Endothelial cell of umbilical vein (primary cell): ENCODE data around the gene PRPF40B. TPM values are rescaled to one million over a fixed set of nuclear protein-coding genes. Genes with fewer than 3 reads are reported as not detected.
A peak's percentile ranks its signal among the peaks of the same experiment; 100 is the strongest.

ENCODE experiments used
- BruUV-seq: library from RNA; stranded (reverse); fragments of 400-500 nt; replicated peaks from 2 replicates; lab custom pipeline; 2021; lab: Mats Ljungman, UMichigan
- CTCF ChIA-PET: fragments of 300-600, 350-600 bp; sonication (Branson Sonifier 250); formaldehyde crosslinking; loops from one replicate; lab custom pipeline; 2021; ENCODE audit warnings: antibody characterized with exemption, inconsistent platforms; lab: Charles Lee
- POLR2A ChIA-PET: fragments of 300-600, 350-600 bp; sonication (Branson Sonifier 250); formaldehyde crosslinking; loops from one replicate; lab custom pipeline; 2021; ENCODE audit warnings: antibody characterized with exemption, inconsistent platforms; lab: Charles Lee
- DNase-seq: peaks from one replicate; pipeline ENCODE4 v3.0.0-alpha.2; 2011; ENCODE audit warnings: low read depth, low spot score
- FAIRE-seq: peaks from 2 replicates; lab custom pipeline; 2011; peaks lifted over from hg19 to GRCh38; lab: Jason Lieb, UNC
- H2AFZ ChIP-seq: 2 replicates; pipeline ENCODE4 v1.6.0; 2012; ENCODE audit warnings: low read depth, low read length, control low read depth, inconsistent platforms
- H3K27ac ChIP-seq: 2 replicates; pipeline ENCODE4 v1.5.1; 2011; ENCODE audit warnings: low read depth, mild to moderate bottlenecking, control low read depth, low read length, moderate library complexity; ENCODE audit not compliant: insufficient read depth
- H3K27me3 ChIP-seq, 2 experiments: 2 replicates each; pipeline versions ENCODE4 v1.6.0 to v1.6.1; 2011; ENCODE audit warnings: low read length in 2 of 2, mixed read lengths in 1 of 2; ENCODE audit not compliant: control insufficient read depth in 2 of 2, insufficient read depth in 2 of 2
- H3K36me3 ChIP-seq, 2 experiments: 2 replicates in 1 of 2; 3 replicates in 1 of 2; pipeline ENCODE4 v1.5.1; 2011; ENCODE audit warnings: low read length in 2 of 2, mild to moderate bottlenecking in 1 of 2, moderate library complexity in 1 of 2; ENCODE audit not compliant: control insufficient read depth in 2 of 2, insufficient read depth in 2 of 2; ENCODE audit errors: extremely low read depth in 1 of 2
- H3K4me1 ChIP-seq: 3 replicates; pipeline ENCODE4 v1.5.1; 2011; ENCODE audit warnings: mild to moderate bottlenecking, low read length; ENCODE audit not compliant: control insufficient read depth, insufficient read depth; ENCODE audit errors: extremely low read depth
- H3K4me2 ChIP-seq: 2 replicates; pipeline ENCODE4 v1.6.1; 2011; ENCODE audit warnings: low read length, control low read depth, mixed read lengths; ENCODE audit not compliant: insufficient read depth
- H3K4me3 ChIP-seq, 3 experiments: fragments of 200-600 bp in 1 of 3; sonication (generic), shearing (Covaris generic) in 1 of 3; replicated peaks in 1 of 3; 2 replicates each; pipeline ENCODE4 v1.5.1; 2011 to 2016; ENCODE audit warnings: control low read depth in 3 of 3, low read length in 3 of 3, mild to moderate bottlenecking in 2 of 3, inconsistent platforms in 1 of 3, low read depth in 1 of 3, moderate library complexity in 1 of 3; ENCODE audit not compliant: insufficient read depth in 1 of 3
- H3K79me2 ChIP-seq: 2 replicates; pipeline ENCODE4 v1.6.0; 2012; ENCODE audit warnings: low read length, inconsistent platforms; ENCODE audit not compliant: control insufficient read depth, insufficient read depth
- H3K9ac ChIP-seq: replicated peaks from 2 replicates; pipeline ENCODE3; 2011; ENCODE audit warnings: low read length, control low read depth; ENCODE audit not compliant: insufficient read depth; ENCODE audit errors: extremely low read depth
- H3K9me1 ChIP-seq: replicated peaks from 3 replicates; pipeline ENCODE4 v1.6.0; 2011; ENCODE audit warnings: mild to moderate bottlenecking, low read length; ENCODE audit not compliant: control insufficient read depth, insufficient read depth; ENCODE audit errors: extremely low read depth
- H3K9me3 ChIP-seq: replicated peaks from 2 replicates; pipeline ENCODE4 v1.5.1; 2012; ENCODE audit warnings: low read length, inconsistent platforms; ENCODE audit not compliant: control insufficient read depth, insufficient read depth
- H4K20me1 ChIP-seq: replicated peaks from 2 replicates; pipeline ENCODE3; 2011; ENCODE audit warnings: mild to moderate bottlenecking, low read length; ENCODE audit not compliant: control insufficient read depth, insufficient read depth; ENCODE audit errors: extremely low read depth
- CTCF ChIP-seq, 2 donors: IDR thresholded peaks; 1 replicate in 1 of 2; 2 replicates in 1 of 2; pipeline ENCODE4 v1.5.1; 2011; ENCODE audit warnings: low read length in 2 of 2, mild to moderate bottlenecking in 2 of 2, moderate library complexity in 2 of 2, control low read depth in 1 of 2, inconsistent platforms in 1 of 2, low read depth in 1 of 2; ENCODE audit not compliant: insufficient read depth in 1 of 2; ENCODE audit errors: extremely low read depth in 1 of 2
- EZH2 ChIP-seq: IDR thresholded peaks from 2 replicates; pipeline ENCODE4 v1.6.1; 2012; ENCODE audit warnings: borderline replicate concordance, low read depth, mild to moderate bottlenecking, moderate library complexity, low read length, inconsistent platforms; ENCODE audit not compliant: severe bottlenecking
- FOS ChIP-seq: IDR thresholded peaks from 2 replicates; pipeline ENCODE4 v1.6.1; 2011; ENCODE audit warnings: mild to moderate bottlenecking, low read length, moderate library complexity, borderline replicate concordance; ENCODE audit not compliant: insufficient read depth
- JUN ChIP-seq: IDR thresholded peaks from 2 replicates; pipeline ENCODE4 v1.6.1; 2011; ENCODE audit warnings: borderline replicate concordance, low read depth; ENCODE audit not compliant: insufficient read length, insufficient read depth
- MAX ChIP-seq: IDR thresholded peaks from 2 replicates; pipeline ENCODE4 v1.6.1; 2011; ENCODE audit not compliant: insufficient read depth, insufficient read length
- MYC ChIP-seq: IDR thresholded peaks from one replicate; pipeline ENCODE4 v1.6.1; 2011; ENCODE audit warnings: mild to moderate bottlenecking, low read depth, low read length
- POLR2A ChIP-seq: IDR thresholded peaks from 2 replicates; pipeline ENCODE4 v1.6.1; 2012; ENCODE audit warnings: low read depth, mild to moderate bottlenecking, control low read depth, low read length
- POLR2AphosphoS5 ChIP-seq: IDR thresholded peaks from 2 replicates; pipeline ENCODE4 v1.6.1; 2012; ENCODE audit warnings: low read depth, mild to moderate bottlenecking, control low read depth, low read length, moderate library complexity; ENCODE audit not compliant: insufficient read depth
- dilution Hi-C: fragments of 300-500 bp; cut with MboI; formaldehyde crosslinking; loops from one replicate; pipeline ENCODE4 v1.15.0; 2019; ENCODE audit warnings: low sequenced_read_pairs; ENCODE audit not compliant: extremely low pct_ligation_motif_present
- intact Hi-C: fragments of 100-400 bp; cut with micrococcal nuclease; formaldehyde crosslinking; loops from one replicate; pipeline ENCODE4 v1.10.0; 2022
- polyA plus RNA-seq, 4 experiments: library from polyadenylated mRNA; depleted of rRNA in 3 of 4; stranded (reverse) in 3 of 4; unstranded in 1 of 4; fragments of >200 nt; gene quantifications; 2 replicates each; pipeline versions ENCODE4 v1.2.1 to v1.2.3, GENCODE V29; 2011 to 2012; ENCODE audit warnings: missing spikeins in 1 of 4
- total RNA-seq: library from RNA; stranded (reverse); gene quantifications from 2 replicates; pipeline ENCODE4 v1.2.3, GENCODE V29; 2021

The PRPF40B gene
- total and polyA plus RNA-seq, 2 donors (not counting 3 experiments of a cell fraction or from before 2014, with no cell fraction given) = 5.4 to 9.9 TPM

- peak; percentile 84 for DNase-seq
- ChIA-PET POLR2A (interaction anchor here (1.0 to 1.1 kb wide), 3 partner anchors 18 to 82 kb away, joined by 3 to 6 read pairs (median 3); no protein-coding TSS in a partner anchor), CTCF (interaction anchor here (1.0 to 3.2 kb wide), 9 partner anchors 8 to 85 kb away, joined by 3 to 11 read pairs (median 4); partner anchors contain the start of gene TMBIM6)
These were observed 32.4 kb downstream of the PRPF40B start for GRCh38 chr12:49655595-49656236.

GRCh38 chr12:49658276-49658675 is 34.9 kb downstream of the PRPF40B start:
- H3K79me2 ChIP-seq = peaks cover 11% of the 10 kb centered on the region
- H3K36me3 ChIP-seq = peaks cover 24 to 47% of the 10 kb centered on the region in 2 experiments
- H2AFZ ChIP-seq = no peak overlapping the region
- no TSS peak for BruUV-seq
- no peaks in the 10 kb centered on the region for H3K9me1 ChIP-seq
- H3K9ac ChIP-seq = no peak overlapping the region
- no peak overlapping the region for H3K27ac ChIP-seq
- no peaks in the 10 kb centered on the region for H4K20me1 ChIP-seq
- POLR2A ChIA-PET = no interaction called here
- H3K4me2 ChIP-seq = no peak overlapping the region
- H3K9me3 ChIP-seq = no peaks in the 10 kb centered on the region
- no peak overlapping the region for H3K4me3 ChIP-seq
- dilution Hi-C loops = no loop called here
- no peaks in the 10 kb centered on the region for H3K27me3 ChIP-seq
- CTCF ChIA-PET = interaction anchor here (1.2 to 1.6 kb wide), 2 partner anchors 9 to 30 kb away, joined by 3 to 4 read pairs; no protein-coding TSS in a partner anchor
- peaks cover 40% of the 10 kb centered on the region for H3K4me1 ChIP-seq
- intact Hi-C loops = no loop called here
- TF ChIP-seq EZH2 (no peak), FOS (no peak), MAX (no peak), JUN (no peak), MYC (no peak), POLR2A (no peak), CTCF (IDR thresholded peaks at IDR 0.05; ENCODE audit: extremely low read depth in 1 of 2, insufficient read depth in 1 of 2, low read depth in 1 of 2, low read length in 2 of 2) (no peak)
- DNase-seq (no peak), FAIRE-seq (no peak)

More at GRCh38 chr12:49655595-49656236, 32.4 kb downstream of the PRPF40B start:
- no peaks in the 10 kb centered on the region for H3K79me2 ChIP-seq
- peak; percentile 93 for FAIRE-seq
- no TSS peak for BruUV-seq
- peaks cover 35 to 67% of the 10 kb centered on the region in 2 experiments for H3K36me3 ChIP-seq
- no peak overlapping the region for H2AFZ ChIP-seq
- dilution Hi-C loops (no loop called here), intact Hi-C loops (loop anchor here (1.0 kb wide), 2 partner anchors 8 kb away; no protein-coding TSS in a partner anchor)
- H3K9me3 ChIP-seq = no peaks in the 10 kb centered on the region
- H3K27me3 ChIP-seq = no peaks in the 10 kb centered on the region
- peak overlapping the region; percentile 82 for H3K27ac ChIP-seq
- H4K20me1 ChIP-seq = no peaks in the 10 kb centered on the region
- TF ChIP-seq FOS (no peak), POLR2AphosphoS5 (peak; percentile 47), JUN (no peak)
- peak overlapping the region; percentile 17 for H3K9ac ChIP-seq
- no peaks in the 10 kb centered on the region for H3K9me1 ChIP-seq
- H3K4me3 ChIP-seq = no peak overlapping the region
- peaks cover 21% of the 10 kb centered on the region for H3K4me1 ChIP-seq
- H3K4me2 ChIP-seq = peak overlapping the region; percentile 49
